Hematopoietic multipotent progenitor cell treated with erythropoietin and hydrocortisone succinate and interleukin-3 and kit ligand, for 8 days (in vitro differentiated cells): ENCODE measurements around the gene MTMR11.
A peak's percentile ranks its signal among the peaks of the same experiment; 100 is the strongest.

Experiments used
- DNase-seq: peaks from one replicate; pipeline ENCODE4 v3.0.0-alpha.2; 2015

Gene MTMR11

GRCh38 chr1:149936992-149937705, 470 bp upstream of the MTMR11 start:
- peak; percentile 21 for DNase-seq

GRCh38 chr1:149934356-149934755, 2.3 kb downstream of the MTMR11 start:
- no peak for DNase-seq

- DNase-seq: no peak
Observed at GRCh38 chr1:149933208-149933607, 3.5 kb downstream of the MTMR11 start.

- DNase-seq: no peak
Observed at GRCh38 chr1:149932474-149932873, 4.2 kb downstream of the MTMR11 start.

- no peak for DNase-seq
Observed at GRCh38 chr1:149931212-149931790, 5.4 kb downstream of the MTMR11 start.

GRCh38 chr1:149929856-149930255, 6.8 kb downstream of the MTMR11 start:
- no peak for DNase-seq

GRCh38 chr1:149928401-149928724, 8.3 kb downstream of the MTMR11 start:
- no peak for DNase-seq

- DNase-seq: peak; percentile 94
Observed at GRCh38 chr1:149927563-149928400, 8.9 kb downstream of the MTMR11 start, which contains the start of gene SF3B4. TSS of gene SF3B4 (minus strand) at chr1:149927803. CDS start at chr1:149927759, 44 bp downstream.

- no peak for DNase-seq
Observed at GRCh38 chr1:149927056-149927562, 9.6 kb downstream of the MTMR11 start.

- no peak for DNase-seq
Observed at GRCh38 chr1:149926296-149926695, 10.4 kb downstream of the MTMR11 start.

GRCh38 chr1:149925751-149926150, 10.9 kb downstream of the MTMR11 start:
- DNase-seq: no peak

GRCh38 chr1:149925345-149925744, 11.3 kb downstream of the MTMR11 start:
- DNase-seq: peak; percentile 63

GRCh38 chr1:149923626-149924025, 13.1 kb downstream of the MTMR11 start:
- peak; percentile 84 for DNase-seq

- DNase-seq: no peak
Observed at GRCh38 chr1:149917571-149918144, 19.0 kb downstream of the MTMR11 start, which contains the start of gene SV2A. TSS of gene SV2A (minus strand) at chr1:149917844. CDS start at chr1:149913840, 4,004 bp downstream.

GRCh38 chr1:149916898-149917252, 19.8 kb downstream of the MTMR11 start:
- no peak for DNase-seq

- no peak for DNase-seq
Observed at GRCh38 chr1:149916193-149916897, 20.3 kb downstream of the MTMR11 start.

- DNase-seq: no peak
Observed at GRCh38 chr1:149915429-149916192, 21.1 kb downstream of the MTMR11 start.

- DNase-seq: no peak
Observed at GRCh38 chr1:149914545-149914944, 22.1 kb downstream of the MTMR11 start.

GRCh38 chr1:149906570-149907075, 30.1 kb downstream of the MTMR11 start:
- DNase-seq: peak; percentile 76

GRCh38 chr1:149903836-149904491, 32.7 kb downstream of the MTMR11 start:
- DNase-seq: no peak
